WTC11 (cell line): ENCODE measurements around the gene KIF3C. TPM values are rescaled to one million over a fixed set of nuclear protein-coding genes. Genes with fewer than 3 reads are reported as not detected.
A peak's percentile ranks its signal among the peaks of the same experiment; 100 is the strongest.

ENCODE experiments used
- ATAC-seq: fragments of 200-7000 bp; cut with Tn5 transposase; 2 replicates; pipeline ENCODE4 v1.10.0; 2021; ENCODE audit warnings: mild to moderate bottlenecking, moderate library complexity
- CTCF ChIA-PET: fragments of 300-600 bp; sonication (Branson Sonifier 250); formaldehyde crosslinking; loops from one replicate; lab custom pipeline; 2021; ENCODE audit warnings: antibody characterized with exemption; lab: Charles Lee
- POLR2A ChIA-PET: fragments of 350-600 bp; sonication (Branson Sonifier 250); formaldehyde crosslinking; loops from one replicate; lab custom pipeline; 2021; ENCODE audit warnings: antibody characterized with exemption; lab: Charles Lee
- DNase-seq: peaks from one replicate; pipeline ENCODE4 v3.0.0; 2021; ENCODE audit warnings: low spot score
- H3K27ac Mint-ChIP-seq: 2 replicates; pipeline ENCODE4 v1.8.0; 2021; ENCODE audit warnings: mixed read lengths
- H3K27me3 Mint-ChIP-seq: 2 replicates; pipeline ENCODE4 v1.8.0; 2021; ENCODE audit warnings: low read depth, mild to moderate bottlenecking, moderate library complexity, mixed read lengths
- H3K36me3 Mint-ChIP-seq: 2 replicates; pipeline ENCODE4 v1.8.0; 2021; ENCODE audit warnings: mixed read lengths
- H3K4me1 Mint-ChIP-seq: 2 replicates; pipeline ENCODE4 v1.8.0; 2022; ENCODE audit warnings: mixed read lengths
- H3K4me3 Mint-ChIP-seq: 2 replicates; pipeline ENCODE4 v1.8.0; 2021; ENCODE audit warnings: mild to moderate bottlenecking, moderate library complexity, mixed read lengths
- H3K9me3 Mint-ChIP-seq: 2 replicates; pipeline ENCODE4 v1.8.0; 2021; ENCODE audit warnings: mixed read lengths
- ELF4 ChIP-seq: sonication (generic); formaldehyde crosslinking; IDR thresholded peaks from 2 replicates; pipeline ENCODE4 v1.8.1; 2022; ENCODE audit warnings: low read depth, mild to moderate bottlenecking, moderate library complexity, missing genetic modification reagents
- EMX1 ChIP-seq: fragments of 250-450 bp; sonication (Bioruptor Pico); IDR thresholded peaks from 2 replicates; pipeline ENCODE4 v1.8.0; 2021; ENCODE audit warnings: mild to moderate bottlenecking
- FOXJ3 ChIP-seq: sonication (generic); formaldehyde crosslinking; IDR thresholded peaks from 2 replicates; pipeline ENCODE4 v1.9.0; 2021; ENCODE audit warnings: missing genetic modification reagents, mild to moderate bottlenecking, borderline replicate concordance
- GABPB1 ChIP-seq: sonication (generic); formaldehyde crosslinking; IDR thresholded peaks from 2 replicates; pipeline ENCODE4 v1.8.1; 2023; ENCODE audit warnings: mild to moderate bottlenecking, missing genetic modification reagents
- JUN ChIP-seq: sonication (generic); formaldehyde crosslinking; IDR thresholded peaks from 2 replicates; pipeline ENCODE4 v1.8.0; 2023; ENCODE audit warnings: mild to moderate bottlenecking, missing genetic modification reagents
- NFYB ChIP-seq: sonication (generic); formaldehyde crosslinking; conservative IDR thresholded peaks from 2 replicates; pipeline ENCODE4 v1.8.0; 2022; ENCODE audit warnings: low read depth, missing genetic modification reagents
- NR2C2 ChIP-seq: sonication (generic); formaldehyde crosslinking; IDR thresholded peaks from 2 replicates; pipeline ENCODE4 v1.8.0; 2022; ENCODE audit warnings: mild to moderate bottlenecking, missing genetic modification reagents
- SMAD3 ChIP-seq: sonication (generic); formaldehyde crosslinking; IDR thresholded peaks from 2 replicates; pipeline ENCODE4 v1.8.0; 2022; ENCODE audit warnings: missing genetic modification reagents, mild to moderate bottlenecking, borderline replicate concordance
- ZNF121 ChIP-seq: sonication (generic); formaldehyde crosslinking; IDR thresholded peaks from 2 replicates; pipeline ENCODE4 v1.8.0; 2023; ENCODE audit warnings: missing genetic modification reagents
- ZNF232 ChIP-seq: sonication (generic); formaldehyde crosslinking; IDR thresholded peaks from 2 replicates; pipeline ENCODE4 v1.8.0; 2022; ENCODE audit warnings: mild to moderate bottlenecking, missing genetic modification reagents
- total RNA-seq: library from RNA; stranded (reverse); gene quantifications from 3 replicates; pipeline ENCODE4 v1.2.3, GENCODE V29; 2021
- TF ChIP-seq, protein P1 (sequence below): fragments of 250-450 bp; sonication (Bioruptor Pico); IDR thresholded peaks from 2 replicates; pipeline ENCODE4 v1.9.0; 2021; ENCODE audit warnings: mild to moderate bottlenecking
- TF ChIP-seq, protein P2 (sequence below): fragments of 250-450 bp; sonication (Bioruptor Pico); IDR thresholded peaks from 2 replicates; pipeline ENCODE4 v1.8.0; 2021; ENCODE audit warnings: mild to moderate bottlenecking
- TF ChIP-seq, protein P3 (sequence below): sonication (generic); formaldehyde crosslinking; IDR thresholded peaks from 2 replicates; pipeline ENCODE4 v1.8.0; 2022; ENCODE audit warnings: mild to moderate bottlenecking, missing genetic modification reagents
- TF ChIP-seq, protein P4 (sequence below): sonication (generic); formaldehyde crosslinking; IDR thresholded peaks from 2 replicates; pipeline ENCODE4 v1.8.0; 2022; ENCODE audit warnings: mild to moderate bottlenecking, missing genetic modification reagents
- TF ChIP-seq, protein P5 (sequence below): sonication (generic); formaldehyde crosslinking; IDR thresholded peaks from 2 replicates; pipeline ENCODE4 v1.8.0; 2022; ENCODE audit warnings: mild to moderate bottlenecking, missing genetic modification reagents
- TF ChIP-seq, protein P6 (sequence below): fragments of 250-450 bp; sonication (Bioruptor Pico); IDR thresholded peaks from 2 replicates; pipeline ENCODE4 v2.1.2; 2022; ENCODE audit warnings: mild to moderate bottlenecking, moderate library complexity
- TF ChIP-seq, protein P7 (sequence below): fragments of 200-600 bp; IDR thresholded peaks from 2 replicates; pipeline ENCODE4 v1.8.0; 2022; ENCODE audit warnings: antibody characterized with exemption

KIF3C gene
- total RNA-seq, 1 experiment from 2014 or later = 48.1 TPM

DNA sequence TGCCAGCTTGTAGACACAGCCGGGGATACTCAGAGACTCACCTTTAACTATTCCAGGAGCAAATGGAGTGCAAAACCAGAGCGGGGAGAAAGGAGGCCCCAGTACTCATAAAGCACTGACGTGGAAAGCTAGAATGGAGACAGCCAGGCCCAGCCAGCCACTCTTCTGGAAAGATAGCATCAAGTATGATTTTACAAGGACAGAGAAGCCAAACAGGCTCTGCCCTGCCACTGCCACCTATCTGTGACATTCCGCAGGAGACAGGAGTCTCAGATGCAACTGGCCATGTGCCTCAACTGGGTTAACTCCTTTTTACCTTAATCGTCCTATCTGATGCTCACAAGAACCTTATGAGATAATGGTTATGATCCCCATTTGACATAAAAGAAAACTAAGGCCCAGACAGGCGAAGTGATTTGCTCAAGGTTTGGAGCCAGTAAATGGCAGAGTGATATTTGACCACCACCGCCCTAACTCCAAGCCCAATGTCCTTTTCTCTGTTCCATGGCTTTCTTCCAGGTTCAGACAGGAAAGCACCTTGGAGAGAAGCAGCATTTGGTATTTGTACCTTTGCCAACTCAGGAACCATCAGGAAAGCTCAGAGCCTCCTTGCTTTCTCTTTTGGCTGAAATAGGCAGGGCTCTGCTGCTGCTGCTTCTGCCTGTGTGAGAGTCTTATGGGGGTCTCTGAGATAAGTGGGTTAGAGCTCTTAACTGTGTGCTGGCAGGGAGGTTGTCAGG lies 15.6 kb downstream of the KIF3C start (continued):
- TF ChIP-seq, protein P1, sequence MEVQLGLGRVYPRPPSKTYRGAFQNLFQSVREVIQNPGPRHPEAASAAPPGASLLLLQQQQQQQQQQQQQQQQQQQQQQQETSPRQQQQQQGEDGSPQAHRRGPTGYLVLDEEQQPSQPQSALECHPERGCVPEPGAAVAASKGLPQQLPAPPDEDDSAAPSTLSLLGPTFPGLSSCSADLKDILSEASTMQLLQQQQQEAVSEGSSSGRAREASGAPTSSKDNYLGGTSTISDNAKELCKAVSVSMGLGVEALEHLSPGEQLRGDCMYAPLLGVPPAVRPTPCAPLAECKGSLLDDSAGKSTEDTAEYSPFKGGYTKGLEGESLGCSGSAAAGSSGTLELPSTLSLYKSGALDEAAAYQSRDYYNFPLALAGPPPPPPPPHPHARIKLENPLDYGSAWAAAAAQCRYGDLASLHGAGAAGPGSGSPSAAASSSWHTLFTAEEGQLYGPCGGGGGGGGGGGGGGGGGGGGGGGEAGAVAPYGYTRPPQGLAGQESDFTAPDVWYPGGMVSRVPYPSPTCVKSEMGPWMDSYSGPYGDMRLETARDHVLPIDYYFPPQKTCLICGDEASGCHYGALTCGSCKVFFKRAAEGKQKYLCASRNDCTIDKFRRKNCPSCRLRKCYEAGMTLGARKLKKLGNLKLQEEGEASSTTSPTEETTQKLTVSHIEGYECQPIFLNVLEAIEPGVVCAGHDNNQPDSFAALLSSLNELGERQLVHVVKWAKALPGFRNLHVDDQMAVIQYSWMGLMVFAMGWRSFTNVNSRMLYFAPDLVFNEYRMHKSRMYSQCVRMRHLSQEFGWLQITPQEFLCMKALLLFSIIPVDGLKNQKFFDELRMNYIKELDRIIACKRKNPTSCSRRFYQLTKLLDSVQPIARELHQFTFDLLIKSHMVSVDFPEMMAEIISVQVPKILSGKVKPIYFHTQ (CRISPR knock-in tag) = no peak
- TF ChIP-seq, protein P2, sequence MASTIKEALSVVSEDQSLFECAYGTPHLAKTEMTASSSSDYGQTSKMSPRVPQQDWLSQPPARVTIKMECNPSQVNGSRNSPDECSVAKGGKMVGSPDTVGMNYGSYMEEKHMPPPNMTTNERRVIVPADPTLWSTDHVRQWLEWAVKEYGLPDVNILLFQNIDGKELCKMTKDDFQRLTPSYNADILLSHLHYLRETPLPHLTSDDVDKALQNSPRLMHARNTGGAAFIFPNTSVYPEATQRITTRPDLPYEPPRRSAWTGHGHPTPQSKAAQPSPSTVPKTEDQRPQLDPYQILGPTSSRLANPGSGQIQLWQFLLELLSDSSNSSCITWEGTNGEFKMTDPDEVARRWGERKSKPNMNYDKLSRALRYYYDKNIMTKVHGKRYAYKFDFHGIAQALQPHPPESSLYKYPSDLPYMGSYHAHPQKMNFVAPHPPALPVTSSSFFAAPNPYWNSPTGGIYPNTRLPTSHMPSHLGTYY (CRISPR knock-in tag) = no peak
- TF ChIP-seq, protein P3, sequence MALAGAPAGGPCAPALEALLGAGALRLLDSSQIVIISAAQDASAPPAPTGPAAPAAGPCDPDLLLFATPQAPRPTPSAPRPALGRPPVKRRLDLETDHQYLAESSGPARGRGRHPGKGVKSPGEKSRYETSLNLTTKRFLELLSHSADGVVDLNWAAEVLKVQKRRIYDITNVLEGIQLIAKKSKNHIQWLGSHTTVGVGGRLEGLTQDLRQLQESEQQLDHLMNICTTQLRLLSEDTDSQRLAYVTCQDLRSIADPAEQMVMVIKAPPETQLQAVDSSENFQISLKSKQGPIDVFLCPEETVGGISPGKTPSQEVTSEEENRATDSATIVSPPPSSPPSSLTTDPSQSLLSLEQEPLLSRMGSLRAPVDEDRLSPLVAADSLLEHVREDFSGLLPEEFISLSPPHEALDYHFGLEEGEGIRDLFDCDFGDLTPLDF (CRISPR knock-in tag) = no peak
- TF ChIP-seq NR2C2 = no peak
- no peak for TF ChIP-seq EMX1 (CRISPR knock-in tag)
- TF ChIP-seq NFYB (CRISPR knock-in tag) = no peak

DNA sequence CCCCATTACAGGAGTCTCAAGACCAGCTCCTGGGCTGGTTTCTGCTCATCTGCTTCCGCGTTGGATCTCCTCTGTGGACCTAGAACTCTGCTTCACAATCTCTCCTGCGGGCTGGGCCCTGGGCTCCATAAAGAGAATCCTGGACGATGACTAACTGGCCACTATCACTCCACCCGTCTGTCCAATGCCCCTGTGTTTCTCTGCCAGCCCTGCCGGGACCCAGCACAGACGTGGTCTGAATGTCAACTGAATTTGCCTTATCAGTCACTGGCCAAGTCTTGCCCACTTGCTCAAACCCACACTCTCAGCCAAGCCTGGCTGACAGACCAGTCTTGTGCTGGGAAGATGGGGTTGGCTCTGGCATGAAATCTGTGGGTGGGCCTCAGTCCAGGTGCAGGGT lies 17.4 kb downstream of the KIF3C start:
- Mint-ChIP-seq H3K36me3 (peaks cover 18% of the 10 kb centered on the region), H3K27ac (peak overlapping the region; percentile 88), H3K4me3 (no peak overlapping the region), H3K9me3 (no peaks in the 10 kb centered on the region), H3K4me1 (no peaks in the 10 kb centered on the region), H3K27me3 (no peaks in the 10 kb centered on the region)
- POLR2A ChIA-PET = no interaction called here
- TF ChIP-seq, protein P4, sequence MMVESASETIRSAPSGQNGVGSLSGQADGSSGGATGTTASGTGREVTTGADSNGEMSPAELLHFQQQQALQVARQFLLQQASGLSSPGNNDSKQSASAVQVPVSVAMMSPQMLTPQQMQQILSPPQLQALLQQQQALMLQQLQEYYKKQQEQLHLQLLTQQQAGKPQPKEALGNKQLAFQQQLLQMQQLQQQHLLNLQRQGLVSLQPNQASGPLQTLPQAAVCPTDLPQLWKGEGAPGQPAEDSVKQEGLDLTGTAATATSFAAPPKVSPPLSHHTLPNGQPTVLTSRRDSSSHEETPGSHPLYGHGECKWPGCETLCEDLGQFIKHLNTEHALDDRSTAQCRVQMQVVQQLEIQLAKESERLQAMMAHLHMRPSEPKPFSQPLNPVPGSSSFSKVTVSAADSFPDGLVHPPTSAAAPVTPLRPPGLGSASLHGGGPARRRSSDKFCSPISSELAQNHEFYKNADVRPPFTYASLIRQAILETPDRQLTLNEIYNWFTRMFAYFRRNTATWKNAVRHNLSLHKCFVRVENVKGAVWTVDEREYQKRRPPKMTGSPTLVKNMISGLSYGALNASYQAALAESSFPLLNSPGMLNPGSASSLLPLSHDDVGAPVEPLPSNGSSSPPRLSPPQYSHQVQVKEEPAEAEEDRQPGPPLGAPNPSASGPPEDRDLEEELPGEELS = no peak
- TF ChIP-seq SMAD3 (CRISPR knock-in tag) (no peak), ZNF232 (CRISPR knock-in tag) (no peak), JUN (CRISPR knock-in tag) (no peak), ELF4 (CRISPR knock-in tag) (no peak), GABPB1 (CRISPR knock-in tag) (no peak), ZNF121 (CRISPR knock-in tag) (no peak), FOXJ3 (CRISPR knock-in tag) (no peak)
- TF ChIP-seq, protein P5, sequence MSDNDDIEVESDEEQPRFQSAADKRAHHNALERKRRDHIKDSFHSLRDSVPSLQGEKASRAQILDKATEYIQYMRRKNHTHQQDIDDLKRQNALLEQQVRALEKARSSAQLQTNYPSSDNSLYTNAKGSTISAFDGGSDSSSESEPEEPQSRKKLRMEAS = no peak
- TF ChIP-seq, protein P6, sequence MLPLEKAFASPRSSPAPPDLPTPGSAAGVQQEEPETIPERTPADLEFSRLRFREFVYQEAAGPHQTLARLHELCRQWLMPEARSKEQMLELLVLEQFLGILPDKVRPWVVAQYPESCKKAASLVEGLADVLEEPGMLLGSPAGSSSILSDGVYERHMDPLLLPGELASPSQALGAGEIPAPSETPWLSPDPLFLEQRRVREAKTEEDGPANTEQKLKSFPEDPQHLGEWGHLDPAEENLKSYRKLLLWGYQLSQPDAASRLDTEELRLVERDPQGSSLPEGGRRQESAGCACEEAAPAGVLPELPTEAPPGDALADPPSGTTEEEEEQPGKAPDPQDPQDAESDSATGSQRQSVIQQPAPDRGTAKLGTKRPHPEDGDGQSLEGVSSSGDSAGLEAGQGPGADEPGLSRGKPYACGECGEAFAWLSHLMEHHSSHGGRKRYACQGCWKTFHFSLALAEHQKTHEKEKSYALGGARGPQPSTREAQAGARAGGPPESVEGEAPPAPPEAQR (CRISPR knock-in tag) = no peak
- TF ChIP-seq, protein P7, sequence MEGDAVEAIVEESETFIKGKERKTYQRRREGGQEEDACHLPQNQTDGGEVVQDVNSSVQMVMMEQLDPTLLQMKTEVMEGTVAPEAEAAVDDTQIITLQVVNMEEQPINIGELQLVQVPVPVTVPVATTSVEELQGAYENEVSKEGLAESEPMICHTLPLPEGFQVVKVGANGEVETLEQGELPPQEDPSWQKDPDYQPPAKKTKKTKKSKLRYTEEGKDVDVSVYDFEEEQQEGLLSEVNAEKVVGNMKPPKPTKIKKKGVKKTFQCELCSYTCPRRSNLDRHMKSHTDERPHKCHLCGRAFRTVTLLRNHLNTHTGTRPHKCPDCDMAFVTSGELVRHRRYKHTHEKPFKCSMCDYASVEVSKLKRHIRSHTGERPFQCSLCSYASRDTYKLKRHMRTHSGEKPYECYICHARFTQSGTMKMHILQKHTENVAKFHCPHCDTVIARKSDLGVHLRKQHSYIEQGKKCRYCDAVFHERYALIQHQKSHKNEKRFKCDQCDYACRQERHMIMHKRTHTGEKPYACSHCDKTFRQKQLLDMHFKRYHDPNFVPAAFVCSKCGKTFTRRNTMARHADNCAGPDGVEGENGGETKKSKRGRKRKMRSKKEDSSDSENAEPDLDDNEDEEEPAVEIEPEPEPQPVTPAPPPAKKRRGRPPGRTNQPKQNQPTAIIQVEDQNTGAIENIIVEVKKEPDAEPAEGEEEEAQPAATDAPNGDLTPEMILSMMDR = no peak
- CTCF ChIA-PET = no interaction called here
- no peak for DNase-seq
- no peak for ATAC-seq
